Tibial nerve (tissue), 4 donors: Measurements from ENCODE around the gene ADAT3. TPM values are rescaled to one million over a fixed set of nuclear protein-coding genes. Genes with fewer than 3 reads are reported as not detected.
A peak's percentile ranks its signal among the peaks of the same experiment; 100 is the strongest.

Experiments used
- DNase-seq, 2 donors: peaks; one replicate each; pipeline ENCODE4 v3.0.0-alpha.2; 2019; ENCODE audit warnings: low spot score in 2 of 2
- H3K27ac ChIP-seq, 4 donors: fragments of 200-600 bp; sonication (generic) in 3 of 4; one replicate each; pipeline ENCODE4 v1.5.1; 2017 to 2019; ENCODE audit warnings: mild to moderate bottlenecking in 1 of 4
- H3K27me3 ChIP-seq, 2 donors: fragments of 200-600 bp; sonication (generic) in 1 of 2; one replicate each; pipeline versions ENCODE4 v1.5.1 to v1.6.0; 2017 to 2019
- H3K36me3 ChIP-seq, 3 donors: fragments of 200-600 bp; sonication (generic); one replicate each; pipeline ENCODE4 v1.5.1; 2018 to 2019
- H3K4me1 ChIP-seq, 4 donors: fragments of 200-600 bp; sonication (generic) in 3 of 4; one replicate each; pipeline ENCODE4 v1.5.1; 2017 to 2019
- H3K4me3 ChIP-seq, 4 donors: fragments of 200-600 bp; sonication (generic) in 3 of 4; one replicate each; pipeline ENCODE4 v1.5.1; 2017 to 2019; ENCODE audit warnings: mild to moderate bottlenecking in 1 of 4, moderate library complexity in 1 of 4
- H3K9me3 ChIP-seq, 4 donors: fragments of 200-600 bp; sonication (generic) in 3 of 4; one replicate each; pipeline ENCODE4 v1.5.1; 2017 to 2019
- CTCF ChIP-seq, 5 experiments: fragments of 200-600 bp in 3 of 5; fragments of 450-650 bp in 2 of 5; sonication (generic) in 3 of 5; IDR thresholded peaks; one replicate each; pipeline ENCODE4 v1.5.1; 2016 to 2019; ENCODE audit warnings: antibody characterized with exemption in 5 of 5, mild to moderate bottlenecking in 3 of 5, moderate library complexity in 2 of 5
- EP300 ChIP-seq, 2 donors: sonication (generic); formaldehyde crosslinking; IDR thresholded peaks; one replicate each; pipeline ENCODE4 v1.6.1; 2017; ENCODE audit warnings: antibody characterized with exemption in 2 of 2, mild to moderate bottlenecking in 1 of 2
- POLR2A ChIP-seq, 2 donors: fragments of 450-650 bp; IDR thresholded peaks; one replicate each; pipeline ENCODE4 v1.6.1; 2017; ENCODE audit warnings: antibody characterized with exemption in 2 of 2, mild to moderate bottlenecking in 2 of 2, moderate library complexity in 2 of 2
- WGBS, 2 donors: methylation state at CpG; one replicate each; pipeline ENCODE4 v1.1.5; 2018; 5-methylcytosine and 5-hydroxymethylcytosine counted together
- total RNA-seq, 4 donors: library from RNA; depleted of rRNA; stranded (reverse); fragments of >200 nt; gene quantifications; one replicate each; pipeline ENCODE4 v1.1.0, GENCODE V29; 2016

ADAT3 gene
- total RNA-seq, 4 donors from 2014 or later = 2.4 to 8.7 (median 4.8) TPM

- peak overlapping the region in 2 of 4 donors; percentile 66 to 88 for H3K4me3 ChIP-seq
- TF ChIP-seq CTCF (IDR thresholded peaks at IDR 0.05) = no peak
- no peak for TF ChIP-seq EP300 (IDR thresholded peaks at IDR 0.05)
- TF ChIP-seq POLR2A (IDR thresholded peaks at IDR 0.05) = no peak
- H3K36me3 ChIP-seq = peaks cover 0 to 19% (median 0%) of the 10 kb centered on the region in 3 donors
- no peaks in the 10 kb centered on the region for H3K9me3 ChIP-seq
- no peaks in the 10 kb centered on the region for H3K27me3 ChIP-seq
- DNase-seq = no peak
- WGBS, 2 donors = 50 to 56% methylated on average over 22 to 25 of the region's 25 CpGs
- H3K4me1 ChIP-seq = peaks cover 0 to 63% (median 36%) of the 10 kb centered on the region in 4 donors
- H3K27ac ChIP-seq = peak overlapping the region; percentile 14 to 89 (median 84)
Measured at GRCh38 chr19:1882786-1883692, 22.2 kb upstream of the ADAT3 start.

GRCh38 chr19:1883784-1884183 is 21.4 kb upstream of the ADAT3 start:
- Histone ChIP-seq H3K36me3 (peaks cover 0 to 14% (median 0%) of the 10 kb centered on the region in 3 donors), H3K4me1 (peaks cover 0 to 60% (median 36%) of the 10 kb centered on the region in 4 donors), H3K4me3 (peak overlapping the region; percentile 58 to 88 (median 76)), H3K27me3 (no peaks in the 10 kb centered on the region), H3K27ac (peak overlapping the region; percentile 64 to 89 (median 84)), H3K9me3 (no peaks in the 10 kb centered on the region)
- TF ChIP-seq POLR2A (IDR thresholded peaks at IDR 0.05) (no peak), CTCF (IDR thresholded peaks at IDR 0.05) (no peak), EP300 (IDR thresholded peaks at IDR 0.05) (no peak)
- DNase-seq = no peak
- WGBS, 2 donors = 23 to 25% methylated on average over 8 of the region's 8 CpGs

- no peak for DNase-seq
- Histone ChIP-seq H3K4me1 (peaks cover 0 to 60% (median 36%) of the 10 kb centered on the region in 4 donors), H3K9me3 (no peaks in the 10 kb centered on the region), H3K27me3 (no peaks in the 10 kb centered on the region), H3K36me3 (peaks cover 0 to 11% (median 0%) of the 10 kb centered on the region in 3 donors), H3K4me3 (peak overlapping the region; percentile 58 to 88 (median 76)), H3K27ac (peak overlapping the region; percentile 64 to 89 (median 84))
- WGBS, 2 donors = 2 to 7% methylated on average over 11 of the region's 11 CpGs
- no peak for TF ChIP-seq EP300 (IDR thresholded peaks at IDR 0.05)
- no peak for TF ChIP-seq CTCF (IDR thresholded peaks at IDR 0.05)
- TF ChIP-seq POLR2A (IDR thresholded peaks at IDR 0.05) = no peak
Measured at GRCh38 chr19:1884291-1884718, 20.9 kb upstream of the ADAT3 start.

GRCh38 chr19:1884719-1885334 is 20.4 kb upstream of the ADAT3 start:
- Histone ChIP-seq H3K27ac (peak overlapping the region; percentile 64 to 89 (median 84)), H3K27me3 (no peaks in the 10 kb centered on the region), H3K4me1 (peaks cover 0 to 59% (median 35%) of the 10 kb centered on the region in 4 donors), H3K9me3 (no peaks in the 10 kb centered on the region), H3K4me3 (peak overlapping the region; percentile 58 to 88 (median 76)), H3K36me3 (peaks cover 0 to 10% (median 0%) of the 10 kb centered on the region in 3 donors)
- no peak for TF ChIP-seq CTCF (IDR thresholded peaks at IDR 0.05)
- no peak for TF ChIP-seq EP300 (IDR thresholded peaks at IDR 0.05)
- TF ChIP-seq POLR2A (IDR thresholded peaks at IDR 0.05) = no peak
- DNase-seq = no peak
- 0 to 1% methylated on average over 36 to 37 of the region's 56 CpGs for WGBS, 2 donors
